ENCODE measurements around the gene UMPS.
A peak's percentile ranks its signal among the peaks of the same experiment; 100 is the strongest.

UMPS gene

DNA sequence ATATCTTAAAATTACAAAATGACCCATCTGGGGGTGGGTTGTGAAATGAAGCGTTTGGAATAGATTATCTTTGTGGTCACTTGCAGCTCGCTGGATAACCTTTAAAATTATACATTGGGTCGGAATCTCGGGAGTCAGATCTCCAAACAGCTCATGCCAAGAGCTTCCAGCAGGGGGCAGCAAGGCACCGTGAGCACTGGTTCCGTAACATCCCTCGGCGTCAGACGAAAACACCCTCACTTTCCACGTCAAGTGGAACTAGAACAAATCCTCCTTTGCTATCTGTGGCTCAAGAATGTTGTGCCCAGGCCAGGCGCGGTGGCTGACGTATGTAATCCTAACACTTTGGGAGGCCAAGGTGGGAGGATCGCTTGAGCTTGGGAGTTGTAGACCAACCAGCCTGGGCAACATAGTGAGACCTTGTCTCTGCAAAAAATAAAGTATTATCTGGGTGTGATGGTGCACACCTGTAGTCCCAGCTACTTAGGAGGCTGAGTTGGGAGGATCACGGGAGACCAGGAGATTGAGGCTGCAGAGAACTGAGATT is 31.1 kb downstream of the UMPS start:
- H3K4me3 ChIP-seq (ENCODE audit: low read depth in 1 of 5, low read length in 5 of 5) = peak overlapping the region in 1 of 5 donors; percentile 19
- peaks cover 0 to 42% (median 40%) of the 10 kb centered on the region in 5 donors for H3K36me3 ChIP-seq (ENCODE audit: control insufficient read depth in 5 of 5, insufficient read depth in 5 of 5, low read length in 5 of 5)
- H3K9me3 ChIP-seq (ENCODE audit: control insufficient read depth in 5 of 5, low read length in 5 of 5) = no peaks in the 10 kb centered on the region
- peaks cover 0 to 33% (median 23%) of the 10 kb centered on the region in 5 donors for H3K4me1 ChIP-seq (ENCODE audit: control insufficient read depth in 5 of 5, insufficient read depth in 5 of 5, low read length in 5 of 5)
- no peak overlapping the region for H3K9ac ChIP-seq (ENCODE audit: low read length in 5 of 5)
- no peak overlapping the region for H3K27ac ChIP-seq (ENCODE audit: low read depth, low read length)
- no peaks in the 10 kb centered on the region for H3K27me3 ChIP-seq (ENCODE audit: control insufficient read depth in 5 of 5, insufficient read depth in 4 of 5, low read length in 5 of 5)

DNA sequence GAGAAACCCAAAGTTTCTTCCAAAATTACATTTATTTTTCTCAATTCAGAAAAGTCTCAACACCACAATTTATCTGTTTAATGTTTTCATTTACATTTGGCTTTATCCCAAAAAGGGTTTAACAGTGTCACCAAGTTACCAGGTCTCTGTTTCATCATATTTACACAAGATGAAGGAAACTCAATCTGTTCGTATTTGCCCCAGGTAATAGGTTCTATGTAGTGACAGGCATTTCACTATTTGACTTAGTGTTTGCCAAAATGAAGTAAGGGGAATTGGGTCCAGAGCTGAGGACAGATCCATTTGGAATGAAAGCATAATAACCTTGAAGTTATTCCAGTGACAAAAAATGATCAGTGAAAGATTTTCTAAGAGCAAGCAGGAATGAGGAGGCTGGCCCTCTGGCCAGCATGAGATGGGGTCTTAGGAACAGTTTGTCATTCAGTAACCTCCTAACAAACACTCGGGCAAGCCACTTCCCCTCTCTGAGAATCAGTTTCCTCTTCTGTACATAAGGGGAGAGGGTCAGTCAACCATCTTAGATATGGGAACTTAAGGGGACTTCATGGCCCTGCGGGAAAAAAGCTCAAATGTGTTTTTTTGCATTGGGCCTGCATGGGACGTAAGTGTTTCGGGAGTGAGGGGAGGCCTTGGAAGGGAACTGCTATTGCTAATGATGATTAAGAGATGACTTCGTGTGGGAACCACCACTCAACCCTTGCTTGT is 31.8 kb downstream of the UMPS start:
- no peaks in the 10 kb centered on the region for H3K27me3 ChIP-seq (ENCODE audit: control insufficient read depth in 5 of 5, insufficient read depth in 4 of 5, low read length in 5 of 5)
- H3K9me3 ChIP-seq (ENCODE audit: control insufficient read depth in 5 of 5, low read length in 5 of 5) = no peaks in the 10 kb centered on the region
- no peak overlapping the region for H3K4me3 ChIP-seq (ENCODE audit: low read depth in 1 of 5, low read length in 5 of 5)
- H3K9ac ChIP-seq (ENCODE audit: low read length in 5 of 5) = no peak overlapping the region
- H3K36me3 ChIP-seq (ENCODE audit: control insufficient read depth in 5 of 5, insufficient read depth in 5 of 5, low read length in 5 of 5) = peaks cover under 1 to 50% (median 48%) of the 10 kb centered on the region in 5 donors
- H3K4me1 ChIP-seq (ENCODE audit: control insufficient read depth in 5 of 5, insufficient read depth in 5 of 5, low read length in 5 of 5) = peaks cover 0 to 33% (median 23%) of the 10 kb centered on the region in 5 donors
- H3K27ac ChIP-seq (ENCODE audit: low read depth, low read length) = no peak overlapping the region

DNA sequence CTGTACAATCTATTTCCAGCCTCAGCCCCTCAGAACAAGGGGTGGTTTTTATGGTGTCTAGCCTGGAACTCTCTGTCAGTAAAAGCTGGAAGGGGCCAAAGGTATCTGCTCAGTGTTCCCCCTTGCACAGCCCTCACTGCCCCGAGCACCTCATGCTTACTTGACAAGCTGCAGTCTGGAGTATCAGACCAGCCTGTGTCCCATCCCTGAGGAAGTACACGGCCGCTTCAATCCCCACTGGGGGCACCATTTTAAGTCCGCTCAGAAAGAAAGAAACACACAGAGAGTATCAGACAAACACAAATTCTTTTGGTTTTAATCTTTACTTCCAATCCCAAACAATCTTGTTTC is 32.4 kb downstream of the UMPS start:
- Histone ChIP-seq H3K27ac (ENCODE audit: low read depth, low read length) (no peak overlapping the region), H3K4me1 (ENCODE audit: control insufficient read depth in 5 of 5, insufficient read depth in 5 of 5, low read length in 5 of 5) (peaks cover 0 to 33% (median 23%) of the 10 kb centered on the region in 5 donors), H3K36me3 (ENCODE audit: control insufficient read depth in 5 of 5, insufficient read depth in 5 of 5, low read length in 5 of 5) (peaks cover 2 to 55% (median 53%) of the 10 kb centered on the region in 5 donors)

DNA sequence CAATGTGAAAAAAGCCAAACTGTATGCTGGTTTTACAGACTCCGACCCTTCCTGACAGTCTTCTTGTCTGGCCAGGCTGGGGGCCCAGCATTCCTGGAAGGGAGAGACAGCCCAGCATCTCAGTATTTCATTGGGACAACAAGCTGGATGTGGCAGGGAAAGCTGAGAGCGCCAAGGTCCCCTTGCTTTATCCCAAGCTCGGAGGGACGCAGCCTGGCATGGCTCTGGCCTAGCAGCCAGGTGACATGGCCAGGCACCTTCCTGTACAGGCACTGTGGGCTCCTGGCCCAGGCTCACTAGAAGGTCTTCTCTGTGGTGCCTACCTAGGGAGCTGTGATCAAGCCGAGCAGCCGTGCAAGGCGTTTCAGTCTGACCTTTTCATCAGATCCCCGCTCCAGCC is 33.0 kb downstream of the UMPS start:
- Histone ChIP-seq H3K9ac (ENCODE audit: low read length in 5 of 5) (no peak overlapping the region), H3K36me3 (ENCODE audit: control insufficient read depth in 5 of 5, insufficient read depth in 5 of 5, low read length in 5 of 5) (peaks cover 4 to 61% (median 58%) of the 10 kb centered on the region in 5 donors), H3K4me3 (ENCODE audit: low read depth in 1 of 5, low read length in 5 of 5) (no peak overlapping the region), H3K4me1 (ENCODE audit: control insufficient read depth in 5 of 5, insufficient read depth in 5 of 5, low read length in 5 of 5) (peaks cover 0 to 33% (median 23%) of the 10 kb centered on the region in 5 donors), H3K27ac (ENCODE audit: low read depth, low read length) (no peak overlapping the region), H3K27me3 (ENCODE audit: control insufficient read depth in 5 of 5, insufficient read depth in 4 of 5, low read length in 5 of 5) (no peaks in the 10 kb centered on the region), H3K9me3 (ENCODE audit: control insufficient read depth in 5 of 5, low read length in 5 of 5) (no peaks in the 10 kb centered on the region)

More for the DNA sequence above, 32.4 kb downstream of the UMPS start:
- Histone ChIP-seq H3K4me3 (ENCODE audit: low read depth in 1 of 5, low read length in 5 of 5) (no peak overlapping the region), H3K27me3 (ENCODE audit: control insufficient read depth in 5 of 5, insufficient read depth in 4 of 5, low read length in 5 of 5) (no peaks in the 10 kb centered on the region), H3K9me3 (ENCODE audit: control insufficient read depth in 5 of 5, low read length in 5 of 5) (no peaks in the 10 kb centered on the region), H3K9ac (ENCODE audit: low read length in 5 of 5) (no peak overlapping the region)

DNA sequence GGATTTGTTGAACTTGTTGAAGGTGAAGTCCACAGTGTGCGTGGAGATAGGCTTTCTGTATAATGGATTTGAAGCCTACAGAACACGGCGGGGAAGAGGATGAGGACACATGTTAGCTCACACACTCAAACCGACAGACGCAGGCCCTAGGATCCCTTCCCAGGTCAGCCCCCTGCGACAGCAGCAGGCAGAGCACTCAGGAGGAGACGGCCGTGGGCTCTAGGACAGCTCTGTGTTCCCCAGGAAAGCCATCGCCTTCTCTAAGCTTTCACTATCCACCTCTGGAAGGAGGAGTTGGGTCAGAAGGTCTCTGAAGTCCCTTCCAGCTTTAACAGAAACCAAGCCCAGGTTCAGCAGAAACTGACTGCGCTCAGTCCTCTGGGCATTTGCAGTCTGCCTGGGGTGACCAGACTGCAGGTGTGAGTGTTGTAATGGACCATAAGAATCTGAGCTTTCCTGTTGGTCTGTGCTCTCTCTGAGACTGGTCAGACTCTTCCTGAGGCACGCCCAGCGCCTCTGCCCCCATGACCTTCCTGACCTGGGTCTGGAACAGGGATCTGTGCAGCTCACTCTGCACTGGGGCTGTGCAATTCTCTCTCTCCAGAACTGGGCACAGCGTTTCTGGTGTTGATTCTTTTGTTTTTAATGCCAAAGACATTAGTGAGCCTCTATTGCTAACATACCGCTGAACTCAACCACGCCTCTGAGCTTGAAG is 33.5 kb downstream of the UMPS start:
- no peak overlapping the region for H3K4me3 ChIP-seq (ENCODE audit: low read depth in 1 of 5, low read length in 5 of 5)
- H3K9me3 ChIP-seq (ENCODE audit: control insufficient read depth in 5 of 5, low read length in 5 of 5) = no peaks in the 10 kb centered on the region
- no peaks in the 10 kb centered on the region for H3K27me3 ChIP-seq (ENCODE audit: control insufficient read depth in 5 of 5, insufficient read depth in 4 of 5, low read length in 5 of 5)
- H3K36me3 ChIP-seq (ENCODE audit: control insufficient read depth in 5 of 5, insufficient read depth in 5 of 5, low read length in 5 of 5) = peaks cover 6 to 67% (median 64%) of the 10 kb centered on the region in 5 donors
- no peak overlapping the region for H3K9ac ChIP-seq (ENCODE audit: low read length in 5 of 5)
- H3K4me1 ChIP-seq (ENCODE audit: control insufficient read depth in 5 of 5, insufficient read depth in 5 of 5, low read length in 5 of 5) = peaks cover 0 to 33% (median 23%) of the 10 kb centered on the region in 5 donors
- H3K27ac ChIP-seq (ENCODE audit: low read depth, low read length) = no peak overlapping the region

DNA sequence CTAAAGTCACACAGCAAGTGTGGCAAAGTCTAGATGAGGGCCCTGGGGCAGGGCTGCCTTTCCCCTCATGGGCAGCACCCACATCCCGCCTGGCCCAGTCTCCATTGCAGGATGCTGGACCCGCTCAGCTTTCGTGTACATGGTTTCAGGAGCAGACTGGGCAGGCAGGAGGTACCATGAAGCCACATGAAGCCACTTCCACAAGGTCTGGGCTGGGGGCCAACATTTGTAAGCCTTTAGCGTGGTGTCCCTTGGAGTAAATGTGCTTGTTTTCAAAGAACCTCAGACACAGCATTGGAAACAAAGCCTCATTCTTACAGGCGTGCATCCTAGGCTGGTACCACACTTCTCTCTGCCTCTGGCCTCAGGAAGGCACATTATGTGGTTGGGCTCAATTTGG is 34.5 kb downstream of the UMPS start:
- Histone ChIP-seq H3K36me3 (ENCODE audit: control insufficient read depth in 5 of 5, insufficient read depth in 5 of 5, low read length in 5 of 5) (peaks cover 6 to 73% (median 72%) of the 10 kb centered on the region in 5 donors), H3K9ac (ENCODE audit: low read length in 5 of 5) (no peak overlapping the region), H3K4me3 (ENCODE audit: low read depth in 1 of 5, low read length in 5 of 5) (no peak overlapping the region), H3K27ac (ENCODE audit: low read depth, low read length) (no peak overlapping the region), H3K4me1 (ENCODE audit: control insufficient read depth in 5 of 5, insufficient read depth in 5 of 5, low read length in 5 of 5) (peaks cover 0 to 33% (median 23%) of the 10 kb centered on the region in 5 donors), H3K27me3 (ENCODE audit: control insufficient read depth in 5 of 5, insufficient read depth in 4 of 5, low read length in 5 of 5) (no peaks in the 10 kb centered on the region), H3K9me3 (ENCODE audit: control insufficient read depth in 5 of 5, low read length in 5 of 5) (no peaks in the 10 kb centered on the region)

DNA sequence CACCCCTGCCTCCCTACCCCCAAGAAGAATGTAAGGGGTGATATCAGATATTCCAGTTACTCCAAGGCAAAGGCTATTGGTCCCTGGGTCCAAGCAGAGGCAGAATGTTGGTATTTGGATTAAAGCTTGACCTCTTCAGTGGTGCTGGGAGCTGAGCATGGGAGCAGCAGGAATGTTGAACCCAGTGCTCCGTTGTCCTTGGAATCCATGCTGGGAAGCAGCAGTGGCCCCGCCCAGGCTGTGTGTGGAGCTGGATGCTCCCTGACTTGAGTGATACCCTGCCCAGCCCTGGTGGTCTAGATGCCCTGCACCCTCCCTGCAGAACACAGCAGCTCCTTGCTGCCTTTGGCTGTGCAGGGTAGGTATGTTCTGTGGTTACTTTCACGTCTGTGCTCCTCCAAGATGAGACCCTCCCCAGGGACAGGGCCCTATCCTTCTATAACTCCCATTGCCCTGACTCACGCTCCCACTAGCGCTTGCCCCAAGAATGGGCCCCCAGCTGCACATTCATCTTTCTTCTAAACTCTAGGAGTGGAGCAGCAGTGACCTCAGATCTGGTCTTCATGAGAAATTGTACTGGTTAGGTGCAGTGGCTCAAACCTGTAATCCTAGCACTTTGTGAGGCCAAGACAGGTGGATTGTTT is 35.1 kb downstream of the UMPS start:
- Histone ChIP-seq H3K36me3 (ENCODE audit: control insufficient read depth in 5 of 5, insufficient read depth in 5 of 5, low read length in 5 of 5) (peaks cover 6 to 77% (median 76%) of the 10 kb centered on the region in 5 donors), H3K9me3 (ENCODE audit: control insufficient read depth in 5 of 5, low read length in 5 of 5) (no peaks in the 10 kb centered on the region), H3K27me3 (ENCODE audit: control insufficient read depth in 5 of 5, insufficient read depth in 4 of 5, low read length in 5 of 5) (no peaks in the 10 kb centered on the region), H3K27ac (ENCODE audit: low read depth, low read length) (no peak overlapping the region), H3K9ac (ENCODE audit: low read length in 5 of 5) (no peak overlapping the region), H3K4me1 (ENCODE audit: control insufficient read depth in 5 of 5, insufficient read depth in 5 of 5, low read length in 5 of 5) (peaks cover 0 to 36% (median 26%) of the 10 kb centered on the region in 5 donors), H3K4me3 (ENCODE audit: low read depth in 1 of 5, low read length in 5 of 5) (no peak overlapping the region)

DNA sequence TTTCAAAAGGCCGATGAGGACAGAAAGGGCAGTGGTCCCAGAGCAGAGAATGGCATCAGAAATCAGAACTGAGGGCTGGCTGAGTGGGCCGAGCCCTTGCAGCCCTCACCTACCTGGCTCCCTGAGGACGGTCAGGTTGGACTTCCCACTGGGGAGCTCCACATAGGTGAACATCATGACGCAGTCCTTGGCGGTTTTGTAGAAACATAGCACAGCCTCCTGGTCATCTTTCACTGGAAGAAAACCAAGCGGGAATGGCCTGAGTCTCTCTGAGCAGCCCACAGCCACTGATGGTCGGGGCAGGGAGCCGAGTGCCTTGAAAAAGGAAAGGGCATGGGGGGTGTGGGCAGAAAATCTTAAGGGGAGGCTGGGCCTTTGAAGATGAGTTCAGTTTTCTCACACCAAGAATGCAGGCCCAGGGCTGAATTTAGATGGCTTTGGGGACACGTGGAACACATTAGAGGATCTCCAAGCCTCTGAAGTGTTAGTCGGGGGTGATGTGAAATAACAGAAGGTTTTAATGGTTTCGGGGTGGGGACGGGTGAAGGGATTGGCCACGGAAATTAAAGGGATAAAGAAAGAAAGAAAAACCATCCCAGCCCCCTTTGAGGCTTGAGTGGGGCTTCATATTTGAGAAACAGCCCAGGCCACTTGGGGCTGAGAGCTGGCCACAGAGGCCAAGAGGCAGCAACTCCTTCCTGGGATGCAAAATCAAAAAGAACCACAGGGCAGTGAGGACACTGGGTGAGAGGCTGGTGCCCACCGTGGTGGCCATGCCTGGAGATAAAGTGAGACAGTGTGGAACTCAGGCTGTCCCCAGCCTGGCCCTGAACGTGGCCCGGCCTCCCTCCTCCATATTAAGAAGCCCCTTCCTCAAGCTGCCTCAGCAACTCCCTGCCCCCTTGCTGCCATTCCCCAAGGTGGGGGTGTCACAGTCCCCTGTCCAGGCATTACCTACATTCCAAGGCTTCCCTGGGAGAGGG is 36.2 kb downstream of the UMPS start:
- Histone ChIP-seq H3K27ac (ENCODE audit: low read depth, low read length) (no peak overlapping the region), H3K9ac (ENCODE audit: low read length in 5 of 5) (no peak overlapping the region), H3K9me3 (ENCODE audit: control insufficient read depth in 5 of 5, low read length in 5 of 5) (no peaks in the 10 kb centered on the region), H3K27me3 (ENCODE audit: control insufficient read depth in 5 of 5, insufficient read depth in 4 of 5, low read length in 5 of 5) (no peaks in the 10 kb centered on the region), H3K4me3 (ENCODE audit: low read depth in 1 of 5, low read length in 5 of 5) (no peak overlapping the region), H3K36me3 (ENCODE audit: control insufficient read depth in 5 of 5, insufficient read depth in 5 of 5, low read length in 5 of 5) (peaks cover 6 to 78% (median 76%) of the 10 kb centered on the region in 5 donors), H3K4me1 (ENCODE audit: control insufficient read depth in 5 of 5, insufficient read depth in 5 of 5, low read length in 5 of 5) (peaks cover 0 to 34% (median 30%) of the 10 kb centered on the region in 5 donors)

DNA sequence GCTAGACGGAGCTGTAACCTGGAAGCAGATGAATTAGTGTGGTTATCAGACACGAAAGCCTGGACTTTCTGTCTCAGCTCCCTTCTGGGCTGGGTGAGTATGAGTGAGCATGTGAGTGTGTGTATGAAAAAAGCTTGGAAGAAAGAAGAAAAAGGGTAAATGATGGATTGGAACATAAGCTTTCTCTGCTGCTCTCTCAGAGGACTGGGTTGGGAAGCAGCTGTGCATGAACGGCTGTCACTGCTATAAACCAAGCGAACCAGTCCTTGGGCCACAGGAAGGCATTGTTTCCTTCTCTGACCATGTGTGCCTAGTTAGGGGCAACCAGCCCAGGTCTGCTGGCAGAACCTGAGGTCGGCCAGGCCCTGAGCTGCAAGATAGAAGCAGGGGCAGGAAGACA is 37.0 kb downstream of the UMPS start:
- H3K27ac ChIP-seq (ENCODE audit: low read depth, low read length) = no peak overlapping the region

More for the DNA sequence above, 37.0 kb downstream of the UMPS start:
- peaks cover 0 to 34% (median 32%) of the 10 kb centered on the region in 5 donors for H3K4me1 ChIP-seq (ENCODE audit: control insufficient read depth in 5 of 5, insufficient read depth in 5 of 5, low read length in 5 of 5)
- no peaks in the 10 kb centered on the region for H3K9me3 ChIP-seq (ENCODE audit: control insufficient read depth in 5 of 5, low read length in 5 of 5)
- H3K36me3 ChIP-seq (ENCODE audit: control insufficient read depth in 5 of 5, insufficient read depth in 5 of 5, low read length in 5 of 5) = peaks cover 6 to 78% (median 76%) of the 10 kb centered on the region in 5 donors
- no peaks in the 10 kb centered on the region for H3K27me3 ChIP-seq (ENCODE audit: control insufficient read depth in 5 of 5, insufficient read depth in 4 of 5, low read length in 5 of 5)
- H3K4me3 ChIP-seq (ENCODE audit: low read depth in 1 of 5, low read length in 5 of 5) = no peak overlapping the region
- no peak overlapping the region for H3K9ac ChIP-seq (ENCODE audit: low read length in 5 of 5)

Data from subcutaneous abdominal adipose tissue (tissue), 5 donors.